GDM1 (cell line): ENCODE measurements around the gene PDGFA.

Source experiments
- DNase-seq: peaks from one replicate; lab custom pipeline; 2025; lab: John Stamatoyannopoulos, UW

Gene PDGFA

DNA sequence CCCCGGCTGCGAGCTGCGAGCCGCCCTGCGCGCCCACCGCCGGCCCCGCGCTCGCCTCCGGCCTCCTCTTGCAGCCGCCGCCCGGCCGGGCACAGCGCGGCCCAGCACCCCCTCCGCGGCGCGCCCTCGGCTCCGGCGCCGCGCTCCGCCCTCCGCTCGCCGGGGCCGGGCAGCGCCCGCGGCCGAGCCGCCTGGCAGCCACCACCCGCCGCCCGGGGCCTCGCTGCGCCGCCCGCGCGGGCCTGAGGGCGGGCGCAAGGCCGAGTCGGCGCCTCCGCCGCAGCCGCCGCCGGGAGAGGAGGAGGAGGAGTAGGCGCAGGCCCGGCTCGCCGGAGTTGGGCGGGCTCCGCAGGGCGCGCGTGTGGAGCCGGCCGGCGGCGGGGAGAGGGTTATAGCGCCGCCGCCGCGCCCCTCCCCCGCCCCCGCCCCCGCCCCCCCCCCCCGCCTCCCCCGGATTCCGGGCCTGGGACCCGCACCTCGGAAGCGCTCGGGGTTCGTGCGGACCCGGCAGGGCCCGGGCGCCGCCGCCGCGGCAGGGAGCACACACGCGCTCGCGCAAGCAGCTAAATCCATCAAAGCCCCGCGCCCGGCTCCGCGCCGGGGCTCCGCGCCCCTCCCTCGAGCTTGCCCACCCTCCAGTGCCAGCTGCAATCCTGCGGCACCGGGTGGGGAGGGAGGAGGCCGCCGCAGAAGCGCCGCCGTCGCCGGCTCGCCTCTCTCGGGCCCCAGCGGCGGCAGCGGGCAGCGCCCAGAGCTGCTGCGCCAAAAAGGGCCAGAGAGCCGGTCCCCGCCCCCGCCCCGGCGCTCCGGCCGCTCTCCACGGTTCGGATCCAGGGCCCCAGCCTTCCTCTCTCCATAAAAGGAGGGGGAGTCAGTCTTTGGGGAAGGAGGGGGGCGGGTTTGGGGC is at the start of gene PDGFA:
Gene PDGFA (minus strand): TSS at position 363 of the 907 bp plus-strand sequence. CDS start 845 bp downstream, outside the sequence.
- DNase-seq = peak; percentile 20

DNA sequence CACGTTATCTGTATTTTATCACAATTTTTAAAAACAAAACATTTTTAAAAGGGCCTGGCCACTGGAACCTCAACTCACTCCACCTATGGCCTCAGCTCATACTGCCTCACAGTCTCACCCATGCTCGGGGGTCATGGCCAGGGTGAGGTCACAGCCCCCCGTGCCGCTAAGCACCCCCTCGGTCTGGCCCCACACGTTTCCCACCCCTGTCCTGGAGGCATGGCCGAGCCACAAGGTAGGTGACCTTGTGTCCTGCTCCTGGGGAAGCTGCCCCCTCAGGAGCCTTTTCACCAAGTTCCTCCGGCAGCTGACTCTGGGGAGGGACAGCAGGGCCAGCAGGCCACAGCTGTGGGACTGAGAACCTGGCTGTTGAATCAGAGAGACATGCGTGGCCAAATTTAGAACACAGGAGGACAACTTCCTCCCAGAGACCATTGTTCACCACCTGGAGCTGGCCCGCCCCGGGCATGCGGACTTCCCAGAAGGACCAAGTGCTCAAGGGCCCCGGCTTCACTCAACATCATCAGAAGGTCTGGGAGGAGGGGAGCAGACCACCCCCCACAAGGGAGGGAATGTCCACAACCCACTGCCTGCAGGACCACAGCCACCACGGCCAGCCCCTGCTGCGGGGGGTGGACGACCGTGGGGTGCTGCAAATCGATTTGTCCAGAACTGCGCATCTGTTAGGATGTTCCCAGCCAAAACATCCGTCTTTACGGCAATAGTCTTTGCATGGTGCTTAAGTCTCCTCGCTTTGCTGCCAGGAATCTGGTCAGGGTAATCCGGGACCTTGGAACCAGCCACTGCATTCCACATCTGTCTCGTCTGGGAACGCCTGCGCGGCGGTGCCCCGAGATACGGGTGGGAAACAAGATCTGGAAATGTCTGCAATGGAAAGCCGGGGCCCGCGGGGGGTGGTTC is 48.6 kb upstream of the PDGFA start:
- no peak for DNase-seq

DNA sequence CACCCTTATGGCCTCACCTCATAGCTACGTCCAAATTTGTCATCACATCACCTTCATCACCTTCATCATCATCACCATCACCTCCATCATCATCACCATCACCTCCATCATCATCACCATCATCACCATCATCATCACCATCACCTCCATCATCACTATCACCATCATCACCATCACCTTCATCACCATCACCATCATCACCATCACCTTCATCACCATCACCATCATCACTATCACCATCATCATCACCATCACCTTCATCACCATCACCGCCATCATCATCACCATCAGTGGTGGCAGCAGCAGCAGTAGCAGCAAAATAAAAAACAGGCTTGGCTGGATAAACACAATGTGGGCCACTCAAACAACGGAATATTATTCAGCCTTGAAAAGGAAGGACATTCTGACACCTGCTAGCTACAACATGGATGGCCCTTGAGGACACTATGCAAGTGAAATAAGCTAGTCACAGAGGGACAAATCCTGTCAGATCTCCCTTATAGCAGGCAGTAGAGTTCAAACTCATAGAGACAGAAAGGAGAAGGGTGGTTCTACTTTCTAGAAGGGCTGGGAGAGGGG is 47.7 kb upstream of the PDGFA start:
- DNase-seq = no peak

DNA sequence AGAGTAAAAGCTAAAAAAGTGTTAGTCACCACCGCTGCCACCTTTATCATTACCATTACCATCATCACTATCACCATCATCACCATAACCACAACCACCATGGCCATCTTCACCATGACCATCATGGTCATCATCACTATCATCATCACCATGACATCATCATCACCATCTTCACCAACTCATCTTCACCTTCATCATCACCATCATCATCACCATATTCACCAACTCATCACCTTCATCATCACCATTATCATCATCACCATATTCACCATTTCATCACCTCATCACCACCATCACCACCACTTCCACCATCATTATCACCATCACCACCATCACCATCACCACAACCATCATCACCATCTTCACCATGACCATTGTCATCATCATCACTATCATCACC is 46.5 kb upstream of the PDGFA start:
- DNase-seq = no peak

DNA sequence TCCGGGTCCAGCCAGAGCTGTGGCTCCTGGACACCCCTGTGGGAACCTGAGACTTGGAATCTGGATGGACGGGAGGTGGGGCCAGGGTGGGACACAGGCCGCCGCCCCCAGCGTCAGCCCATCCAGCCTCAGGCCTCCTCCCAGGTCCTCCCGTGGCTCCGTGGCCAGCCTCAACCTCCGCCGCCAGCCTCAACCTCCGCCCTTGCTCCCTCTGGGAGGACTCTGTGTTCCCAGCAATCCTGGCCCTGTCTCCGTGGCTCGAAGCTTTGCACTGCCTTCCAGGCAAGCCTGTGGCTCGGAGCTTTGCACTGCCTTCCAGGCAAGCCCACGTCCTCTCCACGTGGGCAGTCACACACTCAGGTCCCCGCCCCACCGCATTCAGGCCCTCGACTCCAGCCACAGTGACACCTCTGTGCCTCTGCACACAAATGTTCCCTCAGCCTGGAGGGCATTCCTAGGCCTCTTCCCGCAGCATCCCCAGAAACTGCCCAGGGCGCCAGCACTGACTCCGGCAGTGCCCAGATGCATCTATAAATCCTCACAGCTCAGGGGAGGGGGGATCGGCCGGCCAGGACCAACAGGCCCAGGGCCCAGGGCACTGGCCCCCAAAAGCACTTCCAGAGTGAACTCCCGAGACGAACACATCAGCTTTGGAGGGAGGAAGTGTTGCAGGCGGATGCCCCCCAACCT is 44.7 kb upstream of the PDGFA start:
- DNase-seq = no peak

DNA sequence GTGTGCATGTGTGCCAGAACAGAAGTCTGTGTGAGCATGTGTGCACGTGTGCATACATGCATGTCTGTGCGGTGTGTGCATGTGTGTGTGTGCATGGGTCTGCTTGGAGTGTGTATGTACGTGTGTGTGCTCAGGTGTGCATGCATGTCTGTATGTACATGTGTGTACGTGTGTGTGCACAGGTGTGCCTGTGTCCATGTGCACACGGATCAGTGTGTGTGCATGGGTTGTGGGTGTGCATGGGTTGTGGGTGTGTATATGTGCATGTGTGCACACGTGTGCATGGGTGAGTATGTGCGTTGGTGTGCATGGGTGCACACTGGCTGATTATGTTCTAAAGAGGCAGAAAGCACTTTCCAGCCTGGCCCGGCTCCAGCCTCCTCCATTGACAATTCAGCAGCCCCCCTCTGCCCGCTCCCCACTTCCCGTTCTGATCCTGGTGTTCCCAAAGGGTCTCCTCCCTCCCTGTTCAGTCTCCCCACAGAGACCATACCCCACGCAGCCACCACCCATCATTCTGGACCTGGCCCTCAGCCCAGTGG is 44.1 kb upstream of the PDGFA start:
- no peak for DNase-seq

DNA sequence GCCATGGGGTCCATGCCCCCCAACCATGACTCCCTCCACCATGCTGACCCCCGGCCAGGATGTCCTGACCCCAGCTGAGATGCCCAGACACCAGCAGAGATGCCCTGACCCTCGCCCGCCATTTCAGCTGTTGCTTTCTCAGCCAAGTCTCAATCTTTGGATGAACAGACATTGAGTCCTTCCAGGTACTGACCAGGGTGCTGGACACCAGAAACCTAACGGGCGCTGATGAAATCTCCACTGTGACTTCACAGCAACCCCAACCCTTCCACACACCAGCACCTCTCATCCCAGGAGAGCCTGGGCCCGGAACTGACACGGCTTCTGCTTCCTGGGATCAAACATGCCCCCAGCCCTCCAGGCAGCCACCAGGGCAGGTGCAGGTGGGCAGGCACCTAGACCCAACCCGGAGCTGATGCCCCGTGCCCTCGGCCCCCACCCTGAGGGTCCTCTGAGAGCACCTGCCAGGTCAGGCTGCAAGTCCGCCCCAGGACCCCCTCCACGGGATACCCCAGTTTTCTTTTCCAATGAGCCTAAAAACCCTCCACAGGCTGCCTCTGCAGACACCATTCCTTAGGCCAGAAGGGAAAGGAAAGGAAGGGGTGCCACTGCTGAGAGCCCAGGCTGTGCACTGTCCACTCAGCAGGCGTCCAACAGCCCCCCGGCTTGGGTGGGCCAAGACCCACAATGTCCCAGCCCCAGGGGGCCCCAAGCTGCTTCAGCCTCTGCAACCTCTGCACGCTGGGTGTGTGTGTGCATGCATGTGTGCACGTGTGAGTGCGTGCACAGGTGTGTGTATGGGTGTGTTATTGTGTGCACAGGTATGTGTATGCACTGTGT is 43.4 kb upstream of the PDGFA start:
- no peak for DNase-seq

DNA sequence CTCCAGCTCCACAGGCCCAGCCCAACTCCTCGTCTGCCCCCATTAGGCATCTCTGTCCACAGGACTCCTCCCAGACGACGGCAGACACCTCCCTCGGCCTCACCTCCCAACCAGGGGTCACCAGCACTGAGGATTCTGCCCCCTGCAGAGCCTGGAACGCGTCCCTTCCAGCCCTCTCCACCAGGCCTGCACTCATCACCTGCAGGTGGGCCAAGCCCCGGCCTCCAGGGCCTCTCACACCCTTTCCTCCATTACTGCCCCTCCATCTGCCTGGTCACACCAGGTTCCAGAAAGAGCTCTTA is 42.7 kb upstream of the PDGFA start:
- DNase-seq = no peak

DNA sequence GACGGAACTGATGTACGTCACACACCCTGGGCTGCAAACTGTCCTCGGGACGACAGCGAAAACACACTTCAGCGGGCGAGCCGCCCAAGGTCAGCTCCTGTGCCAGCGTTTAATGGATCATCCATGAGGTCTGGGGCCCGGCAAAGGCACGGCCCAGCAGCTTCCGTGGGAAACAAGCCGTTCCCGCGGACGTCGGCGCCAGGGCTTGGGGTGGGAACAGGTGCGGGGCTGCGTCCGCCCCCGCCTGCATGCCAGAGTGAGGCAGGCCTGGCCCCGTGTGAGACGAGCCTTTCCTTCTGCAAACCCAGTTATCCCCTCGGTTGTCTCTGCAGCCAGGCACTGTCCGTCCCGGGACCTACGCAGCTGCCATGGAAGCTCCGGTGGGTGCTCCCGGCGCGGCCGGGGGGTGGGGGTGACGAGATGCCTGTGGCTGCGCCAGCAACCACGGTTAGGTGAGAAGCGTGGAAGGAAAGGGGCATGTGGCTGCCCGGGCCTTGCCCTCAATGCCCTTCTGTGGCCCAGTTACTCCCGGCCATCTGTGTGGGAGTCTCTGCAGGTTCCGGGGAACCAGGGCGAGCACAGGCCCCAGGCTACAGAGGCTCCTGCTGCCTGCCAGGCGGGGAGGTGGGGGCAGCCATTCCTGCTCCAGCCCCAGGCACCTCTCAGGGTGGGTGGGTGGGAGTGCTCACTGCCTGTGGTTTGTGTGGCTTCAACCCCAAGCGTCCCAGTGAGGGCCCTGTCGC is 42.2 kb upstream of the PDGFA start:
- no peak for DNase-seq

DNA sequence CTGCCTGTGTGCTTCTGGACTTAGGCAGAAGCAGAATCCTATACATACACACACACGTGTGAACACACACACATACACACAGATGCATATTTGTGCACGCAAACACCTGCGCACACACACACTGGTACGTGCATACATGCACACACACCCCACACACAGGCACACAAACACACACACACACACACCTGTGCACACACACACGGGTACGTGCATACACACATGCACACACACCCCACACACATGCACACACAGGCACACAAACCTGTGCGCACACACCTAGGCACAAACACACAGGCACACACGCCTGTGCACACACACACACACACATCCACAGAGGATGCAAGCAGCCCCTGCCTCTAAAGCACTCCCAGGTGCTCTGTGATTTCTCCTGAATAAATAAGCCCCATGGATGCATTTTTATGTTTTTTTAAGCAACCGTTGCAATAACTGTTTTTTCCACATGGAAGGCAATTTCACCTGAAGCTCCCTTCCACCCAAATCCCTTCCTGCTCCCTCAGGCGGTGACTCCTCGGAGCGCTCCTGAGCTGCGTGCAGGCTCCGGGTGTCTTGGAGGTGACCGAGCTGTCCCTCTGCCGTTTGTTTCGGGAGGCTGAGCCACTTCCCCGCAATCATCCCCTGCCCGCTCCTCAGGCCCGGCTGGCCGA is 41.5 kb upstream of the PDGFA start:
- DNase-seq = no peak

DNA sequence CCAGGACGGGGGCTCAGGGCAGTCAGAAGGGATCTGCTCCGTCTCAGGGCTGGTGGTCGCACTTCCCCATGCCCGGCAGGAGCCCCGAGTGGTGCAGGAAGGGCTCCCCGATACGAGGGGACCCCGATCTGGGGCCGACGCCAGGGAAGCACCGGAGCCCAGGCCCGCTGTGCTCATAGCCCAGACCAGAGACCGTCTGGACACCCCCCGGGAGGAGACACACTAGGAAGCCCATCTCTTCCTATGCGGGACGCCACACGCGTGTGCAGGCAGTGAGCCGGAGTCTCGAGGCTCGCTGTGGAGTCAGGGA is 39.7 kb upstream of the PDGFA start:
- no peak for DNase-seq

DNA sequence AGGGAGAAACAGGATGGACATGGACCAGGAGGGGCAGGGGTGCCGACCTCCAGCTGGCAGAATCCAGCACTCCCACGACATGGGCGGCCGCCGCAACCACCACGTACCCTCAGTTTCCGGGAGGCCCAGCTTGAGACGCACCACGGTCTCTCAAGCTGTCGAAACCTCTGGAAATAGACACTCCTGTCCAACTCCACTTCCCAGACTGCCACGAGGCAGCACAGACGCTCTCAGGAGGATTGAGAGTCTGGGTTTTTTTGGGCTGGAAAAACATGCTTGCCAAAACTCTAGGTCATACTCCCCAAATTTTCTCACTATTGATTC is 37.9 kb upstream of the PDGFA start:
- no peak for DNase-seq

DNA sequence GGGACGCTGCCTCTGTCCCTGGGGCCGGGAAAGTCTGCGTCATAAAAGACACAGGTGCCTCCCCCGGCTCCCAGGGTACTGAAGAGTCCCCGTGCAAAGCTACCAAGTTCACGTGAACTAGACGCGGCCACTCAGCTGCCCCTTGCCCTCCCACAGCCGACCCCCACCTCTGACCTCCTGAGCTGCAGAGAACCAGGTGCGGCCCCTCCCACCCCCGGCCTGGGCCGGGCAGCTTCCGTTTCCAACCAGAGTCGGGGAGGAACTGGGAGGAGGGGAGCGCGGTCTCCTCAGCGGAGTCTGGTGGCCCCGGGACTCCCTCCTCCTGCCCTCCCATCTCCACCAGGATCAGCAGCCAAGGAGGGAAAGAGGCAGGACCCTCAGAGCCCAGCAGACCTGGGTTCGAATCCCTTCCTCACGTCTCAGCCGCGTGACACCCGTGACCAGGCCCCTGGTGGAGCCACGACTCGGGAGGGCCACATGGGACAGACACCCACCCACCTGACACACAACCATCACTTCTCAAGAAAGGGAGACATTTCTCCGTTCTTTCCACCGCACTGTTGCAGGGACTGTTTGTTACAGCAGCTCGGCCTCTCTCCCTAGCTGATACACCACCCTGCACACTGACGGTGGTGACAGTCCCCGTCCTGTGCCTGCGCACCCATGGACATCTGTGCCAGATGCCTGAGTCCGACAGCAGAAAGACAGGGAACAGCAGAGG is 37.4 kb upstream of the PDGFA start:
- no peak for DNase-seq

DNA sequence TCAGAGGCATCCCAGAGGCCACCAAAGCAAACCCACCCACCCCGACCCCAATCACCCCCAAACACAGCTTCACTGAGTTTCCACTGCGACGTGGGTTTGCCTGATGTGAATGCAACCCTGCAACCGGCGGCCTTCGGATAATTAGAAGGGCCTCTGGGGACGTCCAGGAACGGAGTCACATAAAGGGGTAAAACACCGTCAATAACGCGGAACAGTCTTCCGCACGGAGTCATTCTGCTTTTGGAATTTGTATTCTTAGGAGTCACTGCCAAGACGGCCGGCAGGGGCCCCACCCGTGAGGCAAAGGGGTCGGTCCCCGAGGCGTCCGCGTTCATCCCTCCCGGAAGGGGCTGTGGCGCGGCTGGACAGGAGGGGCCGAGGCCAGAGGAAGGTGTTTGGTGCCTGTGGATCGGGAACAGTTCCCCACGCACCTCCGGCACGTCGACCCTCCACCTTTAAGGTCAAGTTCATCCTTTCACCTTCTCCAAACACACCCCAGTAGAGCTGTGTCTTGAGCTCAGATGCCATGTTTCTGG is 36.7 kb upstream of the PDGFA start:
- no peak for DNase-seq

DNA sequence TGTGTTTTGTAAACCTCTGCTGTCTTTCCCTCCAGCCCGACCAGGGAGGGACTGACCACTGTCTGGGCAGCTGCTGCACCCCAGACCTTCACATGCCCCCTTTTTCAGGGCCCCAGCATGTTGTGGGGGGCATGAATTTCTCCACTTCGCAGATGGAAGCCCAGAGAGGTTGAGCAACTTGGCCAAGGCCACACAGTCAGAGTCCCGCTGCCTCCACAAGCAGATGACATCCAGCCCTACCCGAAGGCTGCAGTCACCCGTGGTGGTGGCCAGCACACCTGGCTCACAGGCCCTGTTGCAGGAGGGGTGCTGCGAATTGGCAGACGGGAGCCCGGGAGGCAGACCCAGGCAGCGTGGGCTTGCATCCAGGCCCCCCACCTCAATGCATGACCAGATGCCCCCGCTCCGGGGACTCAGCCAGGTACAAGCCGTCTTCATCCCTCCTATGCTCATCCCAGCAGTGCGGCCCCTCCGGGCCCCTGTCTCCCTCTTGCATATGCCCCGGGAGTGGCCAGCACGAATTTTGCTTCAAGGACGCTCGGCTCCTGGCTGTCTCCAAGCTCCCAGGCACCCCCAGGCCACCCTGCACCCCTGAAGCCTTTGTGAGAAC is 36.0 kb upstream of the PDGFA start:
- no peak for DNase-seq

DNA sequence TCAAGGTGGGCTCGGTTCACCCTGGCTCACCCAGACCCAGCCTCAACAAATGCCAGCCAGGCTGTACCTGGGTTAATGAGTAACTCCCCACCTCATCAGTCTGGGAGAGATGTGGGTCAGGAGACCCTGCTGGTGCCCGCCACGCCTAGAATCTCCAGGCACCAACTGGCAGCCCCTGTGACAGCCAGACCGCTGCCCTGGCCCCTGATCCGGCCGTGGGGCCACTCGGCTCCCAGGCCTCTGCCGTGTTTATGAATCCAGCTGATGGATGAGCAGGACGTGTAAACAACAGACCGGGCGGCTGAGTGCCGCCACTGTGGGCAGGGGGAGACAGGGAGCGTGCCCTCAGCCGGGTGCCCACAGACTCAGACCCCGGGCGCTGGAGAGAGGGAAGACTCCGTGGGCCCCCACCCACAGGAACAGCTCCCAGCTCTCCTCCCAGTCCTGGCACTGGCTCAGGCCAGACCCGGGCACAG is 34.0 kb upstream of the PDGFA start:
- DNase-seq = no peak

DNA sequence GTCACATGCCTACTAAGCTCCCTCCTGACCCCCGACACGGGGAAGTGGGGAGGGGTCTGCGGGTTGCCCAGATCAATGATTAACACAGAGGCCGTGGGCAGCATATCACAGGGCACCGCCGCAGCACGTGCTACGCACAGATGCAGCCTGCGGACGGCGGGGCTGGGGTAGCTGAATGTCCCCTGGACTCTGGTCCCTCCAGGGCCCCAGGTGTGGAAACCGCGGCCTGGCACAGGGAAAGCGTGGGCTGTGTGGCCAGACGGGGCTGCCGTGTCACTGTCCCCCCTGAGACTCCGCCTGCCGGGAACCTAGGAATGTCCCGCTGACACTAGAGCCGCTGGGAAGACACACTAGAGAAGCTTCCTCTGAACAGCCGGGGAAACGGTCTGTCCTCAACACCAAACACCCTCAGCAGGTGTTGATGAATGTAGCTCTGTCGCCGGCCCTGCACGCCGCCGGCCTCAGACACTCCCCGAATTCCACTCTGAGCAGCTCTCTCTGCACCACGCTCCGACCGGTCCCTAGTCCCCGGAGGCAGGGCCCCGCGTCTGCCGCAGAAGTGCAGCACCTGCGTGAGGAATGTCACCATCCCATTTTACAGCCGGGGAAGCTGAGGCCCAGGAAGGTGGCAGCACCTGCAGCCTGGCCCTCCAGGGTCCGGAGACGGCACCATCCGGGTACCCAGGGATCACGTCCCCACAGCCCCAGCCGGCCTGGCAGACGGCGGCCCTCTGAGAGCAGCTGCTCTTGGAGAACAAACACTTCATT is 33.4 kb upstream of the PDGFA start:
- no peak for DNase-seq
